NCI-H345 (cell line): Measurements from ENCODE around the gene KAT7.
A peak's percentile ranks its signal among the peaks of the same experiment; 100 is the strongest.

Experiments
- DNase-seq: peaks from one replicate; lab custom pipeline; 2025; lab: John Stamatoyannopoulos, UW

KAT7 gene

DNA sequence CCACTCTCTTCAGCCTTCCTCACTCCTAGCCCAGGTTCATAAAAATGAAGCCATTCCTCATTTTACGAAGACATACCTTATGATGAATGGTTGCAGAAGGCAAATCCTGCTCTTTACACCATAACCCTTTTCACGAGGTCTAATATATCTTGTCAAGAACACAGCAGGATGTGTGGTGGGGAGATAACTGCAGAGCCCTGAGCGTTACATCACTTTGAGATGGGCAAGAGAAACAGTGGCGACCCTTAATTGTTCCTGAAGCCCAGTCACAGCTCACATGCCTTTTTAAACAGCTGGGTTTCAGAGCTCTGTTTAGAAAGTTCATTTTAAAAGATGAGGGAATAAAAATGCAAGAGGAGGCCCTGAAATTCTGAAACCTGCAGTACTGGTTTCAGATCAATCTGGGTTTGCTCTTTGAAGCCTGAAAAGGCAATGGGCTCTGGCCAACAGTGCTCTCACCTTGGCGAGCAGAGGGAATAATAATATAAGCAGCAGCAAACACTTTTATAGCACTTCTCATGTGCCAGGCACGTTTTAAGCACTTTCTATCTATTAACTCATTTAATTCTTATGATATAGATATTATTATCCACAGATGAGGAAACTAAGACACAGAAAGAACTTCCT, 27.4 kb upstream of the KAT7 start:
- DNase-seq: no peak

DNA sequence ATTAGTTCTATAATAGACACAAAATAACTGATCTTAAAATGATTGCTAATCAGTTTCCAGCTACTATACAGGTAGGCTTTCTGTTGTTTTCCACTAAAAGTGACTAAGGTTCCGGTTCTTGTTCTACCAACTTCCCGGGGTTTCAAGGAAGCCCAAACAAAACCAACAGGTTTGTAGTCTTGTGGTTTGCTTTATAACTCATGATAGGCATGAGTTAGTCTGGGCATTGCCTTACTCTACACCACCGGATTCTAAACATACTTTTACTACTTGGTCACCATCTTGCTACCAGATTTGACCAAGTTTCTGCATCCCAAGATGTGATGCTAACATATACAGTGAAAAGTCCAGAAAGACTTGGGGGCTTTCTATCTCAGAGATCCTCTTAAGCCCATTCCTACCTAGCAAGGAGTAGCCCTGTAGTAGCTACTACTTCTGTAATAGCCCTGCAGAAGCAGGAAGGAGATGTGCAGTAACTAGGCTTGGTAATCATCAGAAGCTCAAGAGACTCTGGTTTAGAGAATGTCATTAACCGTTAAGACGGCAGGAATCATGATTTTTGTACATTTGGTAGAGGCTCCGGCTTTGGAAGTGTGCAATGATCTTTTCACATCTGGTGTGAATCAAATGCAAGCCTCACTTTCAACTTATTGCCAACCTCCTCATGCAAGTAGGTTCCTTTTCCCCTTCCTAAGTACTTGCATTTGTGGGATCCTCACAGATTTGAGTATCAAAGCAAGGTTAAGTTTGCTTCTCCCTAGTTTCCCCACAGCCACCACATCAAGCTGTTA, 26.1 kb upstream of the KAT7 start:
- no peak for DNase-seq

DNA sequence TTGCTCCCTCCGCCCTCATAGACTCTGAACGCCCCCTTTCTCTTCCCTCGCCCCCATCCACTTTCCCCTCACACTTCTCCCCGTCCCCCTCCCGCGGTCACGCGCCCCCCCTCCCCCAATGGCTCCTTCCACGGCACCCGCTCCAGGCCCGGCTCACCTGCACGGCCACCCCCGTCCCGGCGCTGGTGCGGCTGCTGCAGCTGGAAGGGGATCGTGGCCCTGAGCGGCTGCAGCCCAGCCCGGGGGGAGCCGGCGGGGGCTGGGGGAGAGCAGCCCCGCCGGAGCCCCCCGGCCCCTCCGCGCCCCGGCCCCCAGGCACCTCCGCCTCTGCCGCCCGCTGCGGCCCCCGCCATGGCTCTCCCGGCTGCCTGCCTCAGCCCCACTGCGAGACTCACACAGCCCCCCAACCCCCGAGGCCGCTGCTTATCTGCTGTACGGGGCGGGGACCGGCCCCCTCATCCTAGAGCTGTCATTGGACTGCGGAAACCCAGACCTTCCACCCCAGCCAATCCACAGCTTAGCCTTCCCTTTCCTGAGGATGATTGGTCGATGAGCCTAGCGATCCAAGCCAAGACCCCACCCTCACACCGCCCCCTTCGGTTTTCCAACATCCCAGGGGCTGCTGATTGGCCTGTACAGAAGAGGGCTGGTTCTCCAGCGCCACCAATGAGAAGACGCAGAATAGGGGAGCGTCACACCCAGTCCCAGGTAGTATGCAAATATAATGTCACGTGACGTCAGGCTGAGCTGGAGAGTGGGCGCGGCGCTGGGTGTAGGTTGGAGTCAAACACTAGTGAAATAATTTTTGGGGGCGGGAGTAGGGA, 24.5 kb upstream of the KAT7 start, which contains the start of gene FAM117A:
TSS of gene FAM117A (minus strand) at position 397 of the 824 bp plus-strand sequence. CDS start at position 353, 44 bp downstream.
- DNase-seq: peak; percentile 99

DNA sequence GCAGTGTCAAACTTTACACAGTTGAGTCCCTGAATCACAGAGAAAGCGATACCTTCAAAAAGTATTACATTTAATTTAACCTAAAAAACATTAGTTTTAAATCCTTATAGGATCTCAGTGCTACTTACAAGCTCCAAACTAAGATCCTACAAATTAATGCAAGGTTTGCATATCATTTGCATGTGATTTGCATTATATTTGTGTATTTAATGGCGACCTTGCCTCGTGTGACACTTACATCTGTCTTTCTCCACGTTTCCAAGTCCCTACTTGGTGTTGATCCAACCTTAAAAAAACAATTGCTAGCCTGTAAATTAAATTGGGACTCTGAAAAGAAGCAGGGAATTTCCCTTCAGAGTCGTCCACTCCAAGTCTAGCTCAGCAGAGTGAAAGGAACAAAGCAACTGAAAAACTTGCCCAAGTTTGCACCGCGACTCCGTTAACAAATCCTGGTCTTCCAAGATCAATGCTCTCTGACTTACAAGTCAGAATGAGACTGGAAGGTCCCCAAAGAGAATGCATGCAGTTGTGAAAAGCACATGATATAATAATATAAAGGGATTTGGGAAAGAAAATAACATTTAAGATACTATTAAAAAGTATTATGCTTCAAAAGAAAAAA, 23.8 kb upstream of the KAT7 start:
- DNase-seq: no peak

DNA sequence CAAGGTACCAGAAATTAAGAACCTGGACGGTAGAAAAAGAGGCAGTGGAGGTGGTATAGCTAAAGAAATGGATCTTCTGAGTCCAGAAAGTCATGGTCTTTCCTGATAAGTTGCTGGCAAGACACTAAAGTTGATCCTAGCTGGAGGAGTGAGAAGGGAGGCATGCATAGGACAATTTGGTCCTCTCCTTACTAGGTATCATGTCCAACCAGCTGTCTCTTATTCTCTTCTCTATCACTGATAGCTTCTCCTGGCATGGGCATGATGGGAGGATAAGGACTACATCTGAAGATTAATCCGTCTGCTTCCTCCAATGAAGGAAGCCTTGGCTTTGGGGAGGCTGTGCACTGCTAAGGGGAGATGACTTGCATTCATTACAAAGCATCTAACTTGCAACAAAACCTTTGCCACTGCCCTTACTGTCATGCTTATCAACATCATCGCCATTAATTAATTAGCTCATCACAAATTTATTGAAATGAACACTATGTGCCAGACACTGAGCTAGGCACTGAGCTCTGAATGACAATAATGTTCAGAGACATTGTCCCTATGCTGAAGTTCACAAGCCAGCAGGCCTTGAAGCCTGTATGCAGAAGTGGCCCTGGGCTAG, 21.5 kb upstream of the KAT7 start:
- no peak for DNase-seq

DNA sequence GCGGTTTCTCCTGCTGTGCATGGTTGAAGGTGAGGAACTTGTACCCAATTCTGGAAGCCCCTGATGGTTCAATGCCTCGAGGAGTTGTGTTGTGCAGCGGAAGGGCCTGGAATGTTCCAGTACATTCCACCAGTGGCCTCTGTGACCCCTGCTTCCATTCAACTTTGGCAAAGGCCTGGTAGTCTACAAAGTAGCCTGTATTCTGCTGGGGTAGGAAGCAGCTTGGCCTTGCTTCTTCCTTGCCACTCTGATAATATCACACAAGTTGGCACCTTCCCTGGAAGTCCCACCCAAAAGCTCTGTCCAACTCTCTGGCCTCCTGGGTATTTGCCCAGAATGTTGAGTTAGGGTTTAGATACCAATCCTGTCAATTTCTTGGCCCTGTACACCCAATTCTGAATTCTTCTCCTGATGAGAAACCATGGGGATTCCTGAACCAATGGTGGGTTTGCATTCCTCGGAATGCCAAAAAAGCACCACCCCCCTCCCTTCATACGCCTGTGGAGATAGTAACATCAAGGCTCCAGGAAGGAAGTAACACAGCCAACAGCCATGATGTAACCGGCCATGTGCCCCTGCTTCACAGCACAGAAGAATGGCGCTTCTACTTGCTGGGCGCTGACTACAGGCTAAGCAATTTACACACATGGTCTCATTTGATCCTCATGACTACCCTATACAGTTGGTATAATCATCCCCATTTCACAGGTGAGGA, 12.8 kb upstream of the KAT7 start:
- DNase-seq: no peak

DNA sequence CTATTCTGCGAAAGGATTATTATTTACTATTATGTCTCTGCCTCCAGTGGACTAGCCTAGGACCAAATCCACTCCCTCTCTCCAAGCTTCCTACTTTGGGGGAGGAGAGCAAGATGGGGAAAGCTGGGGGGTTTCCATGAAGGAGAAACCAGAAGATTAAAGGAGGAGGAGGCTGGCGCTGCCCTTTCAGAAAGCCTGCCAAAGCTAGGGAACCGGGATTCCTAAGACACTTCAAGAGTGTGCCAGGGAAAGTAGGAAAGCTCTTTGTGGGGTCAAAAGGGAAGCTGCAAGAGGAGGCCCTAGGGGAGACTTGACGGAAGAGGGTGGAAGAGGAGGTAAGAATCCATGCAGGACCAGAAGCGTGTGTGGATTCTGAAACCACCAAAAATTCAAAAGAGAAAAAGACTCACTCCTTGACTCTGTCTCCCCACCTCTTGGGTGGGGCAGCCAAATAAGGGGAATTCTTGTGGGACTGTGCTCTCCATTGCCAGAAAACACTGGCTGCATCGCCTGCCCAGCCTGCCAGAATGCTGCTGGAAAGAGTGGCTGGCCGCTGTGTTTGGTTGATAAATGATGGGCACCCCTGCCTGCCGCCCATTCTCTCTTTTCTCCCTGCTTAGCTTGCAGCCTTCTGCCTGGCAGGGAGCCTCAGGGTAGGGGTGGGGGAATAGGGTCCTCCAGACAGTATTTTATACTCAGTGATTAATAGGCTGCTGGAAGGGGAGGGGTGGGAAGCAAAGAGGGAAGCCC, 11.8 kb upstream of the KAT7 start:
- no peak for DNase-seq

DNA sequence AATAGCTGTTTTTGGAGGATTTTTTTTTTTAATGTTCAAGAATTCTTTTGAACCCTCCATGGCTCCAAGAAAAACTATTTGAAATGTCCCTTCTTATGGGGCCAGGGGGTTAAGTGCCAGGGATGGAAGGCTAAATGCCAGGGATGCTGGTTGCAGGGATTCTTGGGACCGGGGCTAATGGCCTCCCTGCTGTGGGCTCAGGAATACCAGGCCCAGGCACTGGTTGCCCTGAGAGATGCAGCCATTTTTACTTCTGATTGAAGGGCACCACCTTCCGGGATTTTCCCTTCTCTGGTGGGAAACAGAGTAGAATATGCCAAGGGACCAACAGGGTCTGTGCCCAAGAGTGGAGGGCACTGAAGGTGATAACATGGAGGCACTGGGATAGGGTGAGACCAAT, 10.9 kb upstream of the KAT7 start:
- no peak for DNase-seq

DNA sequence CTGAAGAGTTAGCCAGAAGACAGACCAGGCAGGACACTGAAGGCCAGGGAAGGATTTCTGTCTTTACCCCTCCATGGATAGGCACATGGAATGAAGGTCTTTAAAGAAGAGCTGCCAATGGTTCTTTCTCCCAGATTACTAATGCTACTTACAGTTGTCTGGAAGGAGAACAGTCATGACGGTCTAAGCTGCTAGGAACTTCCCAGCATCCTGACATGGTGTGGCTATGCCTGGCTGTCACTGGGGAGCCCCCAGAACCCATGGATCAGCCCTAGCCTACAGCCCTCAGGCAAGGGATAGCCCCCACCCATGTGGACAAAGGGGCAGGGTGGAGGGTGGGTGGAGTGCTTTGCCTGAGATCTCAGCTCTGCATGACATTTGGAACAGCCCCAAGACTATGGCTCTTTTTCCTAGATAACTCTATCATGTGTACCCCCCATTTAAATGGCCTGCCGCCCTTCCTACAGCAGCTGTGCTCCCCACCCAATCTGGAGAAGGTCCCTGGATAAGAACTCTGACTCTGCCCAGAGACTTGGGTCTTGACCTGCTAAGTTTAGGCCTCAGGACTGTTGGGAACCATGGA, 9.2 kb upstream of the KAT7 start:
- DNase-seq: no peak

DNA sequence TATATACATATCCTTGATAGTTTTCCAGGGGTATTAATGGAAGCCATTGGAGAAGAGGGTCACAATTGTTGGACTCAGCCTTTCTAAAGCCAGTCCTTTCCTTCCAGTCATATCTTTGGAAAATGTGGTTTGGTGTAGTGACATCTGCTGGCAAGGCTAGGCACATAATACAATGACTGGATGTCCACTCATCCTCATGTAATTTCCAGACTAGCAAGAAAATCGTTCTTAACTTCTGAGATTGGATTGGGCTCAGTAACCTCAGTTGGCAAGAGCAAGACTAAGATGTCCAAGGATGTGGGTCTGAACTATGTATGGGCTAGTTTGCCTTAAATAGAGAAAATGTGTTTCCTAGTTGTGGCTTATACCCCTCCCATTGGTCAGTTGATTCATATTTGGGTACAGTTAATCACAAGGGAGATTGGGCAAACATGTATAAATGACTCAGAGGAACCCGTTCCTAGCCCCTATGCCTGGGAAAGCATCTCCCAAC, 8.7 kb upstream of the KAT7 start:
- DNase-seq: peak; percentile 31

DNA sequence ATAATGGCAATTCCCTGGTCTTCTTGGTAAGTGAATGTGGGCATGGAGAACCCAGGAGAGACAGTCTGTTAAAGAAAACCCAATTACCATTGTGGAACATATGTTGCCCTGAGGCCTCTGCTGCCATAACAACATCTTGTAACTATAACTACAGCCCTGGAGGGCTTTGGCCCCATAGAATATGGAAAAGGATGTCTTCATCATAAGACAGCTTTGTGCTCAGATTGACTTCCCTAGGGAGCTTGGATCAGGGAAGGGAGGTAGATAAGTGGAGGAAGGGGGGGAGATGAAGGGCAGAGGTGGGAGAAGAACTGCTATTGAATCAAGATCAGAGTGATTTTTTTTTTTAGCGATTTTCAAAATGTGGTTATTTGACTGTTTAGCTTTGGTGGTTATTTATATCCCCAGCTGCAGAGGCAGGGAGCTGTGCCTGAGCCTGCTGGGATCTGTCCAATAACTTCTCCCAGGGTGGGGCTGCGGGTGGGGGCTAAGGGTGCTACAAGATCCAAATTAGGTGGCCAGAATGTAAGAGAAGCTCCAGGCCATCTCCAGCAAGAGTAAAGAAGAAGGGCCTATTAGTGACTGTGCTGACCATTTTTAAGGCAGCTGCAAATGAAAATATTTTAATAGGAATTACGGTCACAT, 5.3 kb upstream of the KAT7 start:
- DNase-seq: no peak

DNA sequence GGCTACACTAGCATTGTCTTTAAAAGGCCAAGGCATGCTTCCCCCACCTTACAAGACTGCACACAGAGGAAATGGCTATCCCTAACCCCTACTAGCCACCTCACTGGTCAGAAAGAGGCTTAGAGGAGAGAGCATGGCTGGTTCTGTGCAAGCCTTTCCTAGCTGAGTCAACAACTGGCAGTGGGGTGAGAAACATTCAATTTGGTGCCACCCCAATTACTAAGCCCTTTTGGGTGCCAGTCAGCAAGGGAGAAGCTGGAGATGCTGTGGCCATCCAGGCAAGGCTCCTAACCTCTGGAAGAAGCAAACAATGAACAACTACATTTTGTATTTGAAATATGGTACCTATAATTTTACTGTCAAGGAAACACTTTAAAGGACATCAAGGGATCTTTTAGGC, 4.7 kb upstream of the KAT7 start:
- no peak for DNase-seq

DNA sequence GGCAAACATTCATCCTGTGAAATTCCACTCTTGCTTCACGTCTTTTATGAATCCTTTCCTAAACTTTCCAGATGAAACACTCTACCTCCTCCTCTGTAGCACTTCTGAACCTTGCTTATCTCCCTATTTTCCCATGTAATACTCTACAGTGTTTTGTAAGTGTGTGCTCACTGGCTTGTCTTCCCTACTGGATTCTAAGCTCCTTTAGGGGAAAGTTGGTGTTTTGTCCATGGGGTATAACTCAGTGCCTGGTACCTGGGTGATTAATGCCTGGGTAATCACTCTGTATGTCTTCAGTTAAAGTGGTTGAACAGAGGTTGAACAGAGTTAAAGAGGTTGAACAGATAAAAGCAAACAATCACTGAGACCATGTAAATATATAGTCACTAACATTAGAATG, 3.8 kb upstream of the KAT7 start:
- no peak for DNase-seq

DNA sequence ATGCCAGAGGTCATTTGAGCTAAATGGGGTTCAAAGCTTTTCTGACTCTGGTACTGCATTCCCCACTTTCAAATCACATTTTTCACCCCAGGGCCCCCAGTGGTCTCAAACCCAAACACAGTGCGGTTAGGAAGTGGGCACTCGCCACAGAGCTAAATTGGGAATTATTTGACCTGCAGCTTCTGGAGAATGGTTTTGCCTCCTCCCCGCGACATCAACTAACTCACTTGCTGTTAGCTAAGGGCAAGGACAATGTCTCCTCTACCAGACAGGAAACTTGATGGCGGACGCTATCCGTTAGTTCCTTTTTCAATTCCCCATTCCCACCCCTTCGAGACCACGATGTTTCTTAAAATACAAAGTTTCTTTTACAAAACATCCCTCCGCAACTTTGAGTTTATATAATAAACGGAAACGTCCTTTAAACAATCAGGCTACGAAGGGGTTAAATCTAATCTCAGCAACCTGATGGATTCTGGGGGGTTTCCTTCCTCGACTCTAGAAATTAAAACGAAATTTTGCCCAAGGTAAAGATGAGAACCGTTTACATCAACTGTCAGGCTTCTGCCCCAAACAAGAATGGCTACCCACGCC, 500 bp upstream of the KAT7 start:
- no peak for DNase-seq

DNA sequence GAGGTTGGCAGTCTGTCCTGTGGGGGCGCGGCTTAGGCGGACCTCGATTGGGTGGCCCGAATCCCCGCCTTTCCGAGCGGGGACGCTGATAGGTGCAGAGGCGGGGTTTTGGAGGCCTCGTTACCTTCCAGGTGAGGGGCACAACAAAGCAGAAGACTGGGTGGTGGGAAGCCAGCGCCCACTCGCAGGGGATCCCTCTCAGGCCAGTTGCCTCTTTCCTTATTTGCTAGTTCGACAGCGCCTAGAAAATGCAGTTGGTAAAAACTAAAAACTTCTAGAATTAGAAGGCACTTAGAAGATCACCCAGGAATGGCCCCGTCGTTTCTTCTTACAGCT, 730 bp downstream of the KAT7 start:
- no peak for DNase-seq

DNA sequence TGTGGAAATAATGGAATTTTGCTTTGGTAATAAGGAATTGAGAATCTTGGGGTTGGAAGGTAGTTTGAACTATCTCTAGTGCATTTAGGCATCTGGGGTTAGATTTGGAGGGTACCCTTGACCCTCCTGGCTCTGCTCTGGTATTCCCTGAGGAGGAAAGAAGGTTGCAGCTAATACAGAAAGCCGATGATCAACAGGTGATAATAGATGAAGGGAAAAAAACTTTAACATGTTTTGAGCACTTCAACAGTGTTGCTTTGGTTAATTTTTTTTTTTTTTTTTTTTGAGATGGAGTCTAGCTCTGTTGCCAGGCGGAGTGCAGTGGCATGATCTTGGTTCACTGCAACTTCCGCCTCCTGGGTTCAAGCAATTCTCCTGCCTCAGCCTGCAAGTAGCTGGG, 4.8 kb downstream of the KAT7 start:
- no peak for DNase-seq

DNA sequence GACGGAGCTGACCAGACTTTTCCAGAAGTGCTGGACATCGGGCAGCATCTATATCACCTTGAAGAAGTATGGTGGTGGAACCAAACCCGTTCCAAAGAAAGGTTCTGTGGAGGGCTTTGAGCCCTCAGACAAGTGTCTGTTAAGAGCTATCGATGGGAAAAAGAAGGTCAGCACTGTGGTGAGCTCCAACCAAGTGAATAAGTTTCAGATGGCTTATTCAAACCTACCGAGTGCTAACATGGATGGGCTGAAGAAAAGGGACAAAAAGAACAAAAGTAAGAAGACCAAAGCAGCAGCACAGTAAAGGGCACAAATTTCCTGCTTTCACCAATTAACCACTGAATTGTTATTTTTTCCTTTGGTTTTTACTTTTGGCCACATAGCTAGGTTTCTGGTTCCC, 6.9 kb downstream of the KAT7 start:
- DNase-seq: no peak

DNA sequence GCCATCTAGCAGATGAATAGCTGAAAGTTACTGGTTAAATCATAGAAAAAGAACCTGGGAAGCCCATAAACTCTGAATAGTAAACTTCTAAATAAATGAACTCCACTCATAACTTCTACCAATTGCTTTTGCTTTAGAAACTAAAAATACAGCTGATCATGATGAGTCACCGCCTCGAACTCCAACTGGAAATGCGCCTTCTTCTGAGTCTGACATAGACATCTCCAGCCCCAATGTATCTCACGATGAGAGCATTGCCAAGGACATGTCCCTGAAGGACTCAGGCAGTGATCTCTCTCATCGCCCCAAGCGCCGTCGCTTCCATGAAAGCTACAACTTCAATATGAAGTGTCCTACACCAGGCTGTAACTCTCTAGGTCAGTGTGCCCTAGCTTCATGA, 9.7 kb downstream of the KAT7 start:
- DNase-seq: no peak

DNA sequence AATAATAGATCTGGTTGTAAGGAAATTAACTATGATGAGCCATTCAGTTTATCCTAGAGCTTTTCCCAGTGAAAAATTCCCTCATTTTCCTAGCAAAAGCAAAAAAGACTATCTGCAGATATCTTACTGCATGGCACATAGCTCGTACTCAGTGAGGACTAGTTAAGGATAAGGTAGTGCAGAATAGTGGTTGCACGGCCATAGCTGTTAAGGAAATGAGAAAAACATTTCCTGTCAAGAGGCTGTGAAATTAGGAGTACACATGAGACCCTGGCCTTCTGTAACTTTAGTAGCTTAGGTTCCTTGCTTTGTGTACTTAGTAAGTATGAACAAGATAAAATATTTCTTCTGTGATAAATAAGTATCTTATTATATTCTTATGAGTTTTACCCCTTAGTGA, 10.3 kb downstream of the KAT7 start:
- DNase-seq: no peak
